Measurements from ENCODE around the gene AUTS2. TPM values are rescaled to one million over a fixed set of nuclear protein-coding genes. Genes with fewer than 3 reads are reported as not detected.

The AUTS2 gene
- total RNA-seq, 1 experiment from 2014 or later: 7.4 TPM

GRCh38 chr7:70494225-70495032 is 896.2 kb downstream of the AUTS2 start:
- DNase-seq (ENCODE audit: extremely low read depth, low read depth): no peak

GRCh38 chr7:70495033-70495376 is 896.7 kb downstream of the AUTS2 start:
- DNase-seq (ENCODE audit: extremely low read depth, low read depth): no peak

GRCh38 chr7:70497793-70498192 is 899.5 kb downstream of the AUTS2 start:
- no peak for DNase-seq (ENCODE audit: extremely low read depth, low read depth)

- DNase-seq (ENCODE audit: extremely low read depth, low read depth): no peak
Measured at GRCh38 chr7:70498232-70498992, 900.1 kb downstream of the AUTS2 start.

- no peak for DNase-seq (ENCODE audit: extremely low read depth, low read depth)
Measured at GRCh38 chr7:70500261-70500660, 902.0 kb downstream of the AUTS2 start.

- no peak for DNase-seq (ENCODE audit: extremely low read depth, low read depth)
Measured at GRCh38 chr7:70502117-70502863, 904.0 kb downstream of the AUTS2 start.

- no peak for DNase-seq (ENCODE audit: extremely low read depth, low read depth)
Measured at GRCh38 chr7:70504254-70504653, 906.0 kb downstream of the AUTS2 start.

- no peak for DNase-seq (ENCODE audit: extremely low read depth, low read depth)
Measured at GRCh38 chr7:70505468-70505867, 907.2 kb downstream of the AUTS2 start.

- no peak for DNase-seq (ENCODE audit: extremely low read depth, low read depth)
Measured at GRCh38 chr7:70505886-70506285, 907.6 kb downstream of the AUTS2 start.

GRCh38 chr7:70506434-70506833 is 908.2 kb downstream of the AUTS2 start:
- DNase-seq (ENCODE audit: extremely low read depth, low read depth): no peak

- no peak for DNase-seq (ENCODE audit: extremely low read depth, low read depth)
Measured at GRCh38 chr7:70512144-70512543, 913.9 kb downstream of the AUTS2 start.

- no peak for DNase-seq (ENCODE audit: extremely low read depth, low read depth)
Measured at GRCh38 chr7:70512761-70513160, 914.5 kb downstream of the AUTS2 start.

- DNase-seq (ENCODE audit: extremely low read depth, low read depth): no peak
Measured at GRCh38 chr7:70520611-70521010, 922.3 kb downstream of the AUTS2 start.

GRCh38 chr7:70523249-70523988 is 925.1 kb downstream of the AUTS2 start:
- no peak for DNase-seq (ENCODE audit: extremely low read depth, low read depth)

GRCh38 chr7:70523989-70524351 is 925.7 kb downstream of the AUTS2 start:
- DNase-seq (ENCODE audit: extremely low read depth, low read depth): no peak

GRCh38 chr7:70525991-70526390 is 927.7 kb downstream of the AUTS2 start:
- DNase-seq (ENCODE audit: extremely low read depth, low read depth): no peak

- no peak for DNase-seq (ENCODE audit: extremely low read depth, low read depth)
Measured at GRCh38 chr7:70527520-70528115, 929.3 kb downstream of the AUTS2 start.

- no peak for DNase-seq (ENCODE audit: extremely low read depth, low read depth)
Measured at GRCh38 chr7:70529436-70529835, 931.2 kb downstream of the AUTS2 start.

- DNase-seq (ENCODE audit: extremely low read depth, low read depth): no peak
Measured at GRCh38 chr7:70529914-70530585, 931.8 kb downstream of the AUTS2 start.

GRCh38 chr7:70533614-70534013 is 935.3 kb downstream of the AUTS2 start:
- DNase-seq (ENCODE audit: extremely low read depth, low read depth): no peak

All from NCI-H460 (cell line).